Tibial artery (tissue), 4 donors: ENCODE data around the gene NOTO.

Source experiments
- DNase-seq, 2 donors: peaks; one replicate each; pipeline ENCODE4 v3.0.0-alpha.2; 2019
- H3K27ac ChIP-seq, 2 donors: fragments of 200-600 bp; sonication (generic) in 1 of 2; 1 replicate in 1 of 2; 2 replicates in 1 of 2; pipeline ENCODE4 v1.5.1; 2018 to 2019; ENCODE audit warnings: mild to moderate bottlenecking in 1 of 2
- H3K27me3 ChIP-seq, 2 donors: fragments of 200-600 bp; sonication (generic) in 1 of 2; one replicate each; pipeline versions ENCODE4 v1.5.1 to v1.6.0; 2016 to 2019
- H3K36me3 ChIP-seq, 3 donors: fragments of 200-600 bp; sonication (generic) in 2 of 3; one replicate each; pipeline ENCODE4 v1.5.1; 2016 to 2019; ENCODE audit warnings: mild to moderate bottlenecking in 2 of 3
- H3K4me1 ChIP-seq, 4 donors: fragments of 200-600 bp; sonication (generic) in 2 of 4; 1 replicate in 3 of 4; 2 replicates in 1 of 4; pipeline ENCODE4 v1.5.1; 2016 to 2019
- H3K4me3 ChIP-seq, 2 donors: fragments of 200-600 bp; sonication (generic) in 1 of 2; 1 replicate in 1 of 2; 2 replicates in 1 of 2; pipeline ENCODE4 v1.5.1; 2018 to 2019; ENCODE audit warnings: mild to moderate bottlenecking in 2 of 2
- H3K9me3 ChIP-seq, 3 donors: fragments of 200-600 bp; sonication (generic) in 1 of 3; one replicate each; pipeline ENCODE4 v1.5.1; 2016 to 2019
- CTCF ChIP-seq, 2 experiments: fragments of 200-600 bp in 1 of 2; fragments of 450-650 bp in 1 of 2; IDR thresholded peaks; one replicate each; pipeline ENCODE4 v1.5.1; 2017 to 2019; ENCODE audit warnings: antibody characterized with exemption in 2 of 2, mild to moderate bottlenecking in 1 of 2, moderate library complexity in 1 of 2
- intact Hi-C: fragments of 100-400 bp; cut with DNase I; formaldehyde crosslinking; loops from one replicate; pipeline ENCODE4 v1.15.0; 2023; ENCODE audit warnings: low total_unique reads

NOTO gene

GRCh38 chr2:73258913-73259215 lies 56.5 kb downstream of the NOTO start:
- no peak for TF ChIP-seq CTCF (IDR thresholded peaks at IDR 0.05)
- H3K27ac ChIP-seq: no peak overlapping the region
- DNase-seq: no peak
- no peaks in the 10 kb centered on the region for H3K4me1 ChIP-seq
- H3K36me3 ChIP-seq: peaks cover 0 to 25% (median 12%) of the 10 kb centered on the region in 3 donors
- intact Hi-C loops: no loop called here
- no peaks in the 10 kb centered on the region for H3K27me3 ChIP-seq
- no peaks in the 10 kb centered on the region for H3K9me3 ChIP-seq
- H3K4me3 ChIP-seq: no peak overlapping the region

- Histone ChIP-seq H3K36me3 (peaks cover 0 to 23% (median 8%) of the 10 kb centered on the region in 3 donors), H3K27me3 (peaks cover 0 to under 1% of the 10 kb centered on the region in 2 donors), H3K4me1 (no peaks in the 10 kb centered on the region), H3K9me3 (no peaks in the 10 kb centered on the region), H3K27ac (no peak overlapping the region), H3K4me3 (no peak overlapping the region)
- intact Hi-C loops: no loop called here
- TF ChIP-seq CTCF (IDR thresholded peaks at IDR 0.05): no peak
- no peak for DNase-seq
These were observed 56.9 kb downstream of the NOTO start for GRCh38 chr2:73259276-73259675.

GRCh38 chr2:73259704-73260337 lies 57.4 kb downstream of the NOTO start:
- H3K36me3 ChIP-seq: peaks cover 0 to 18% (median 3%) of the 10 kb centered on the region in 3 donors
- no peak for DNase-seq
- H3K27me3 ChIP-seq: peaks cover 0 to 6% of the 10 kb centered on the region in 2 donors
- intact Hi-C loops: no loop called here
- no peak for TF ChIP-seq CTCF (IDR thresholded peaks at IDR 0.05)
- H3K4me1 ChIP-seq: no peaks in the 10 kb centered on the region
- no peak overlapping the region for H3K27ac ChIP-seq
- no peaks in the 10 kb centered on the region for H3K9me3 ChIP-seq
- H3K4me3 ChIP-seq: no peak overlapping the region

GRCh38 chr2:73260338-73260984 lies 58.1 kb downstream of the NOTO start:
- Histone ChIP-seq H3K27me3 (peaks cover 0 to 13% of the 10 kb centered on the region in 2 donors), H3K36me3 (peaks cover 0 to 12% (median 0%) of the 10 kb centered on the region in 3 donors), H3K4me3 (no peak overlapping the region), H3K27ac (no peak overlapping the region), H3K4me1 (no peaks in the 10 kb centered on the region), H3K9me3 (no peaks in the 10 kb centered on the region)
- DNase-seq: no peak
- intact Hi-C loops: no loop called here
- TF ChIP-seq CTCF (IDR thresholded peaks at IDR 0.05): no peak
